H9 (cell line): ENCODE data around the gene STRA6. TPM values are rescaled to one million over a fixed set of nuclear protein-coding genes. Genes with fewer than 3 reads are reported as not detected.

Experiments
- DNase-seq: peaks from one replicate; pipeline ENCODE4 v3.0.0-alpha.2; 2017
- H2AFZ ChIP-seq: one replicate; pipeline ENCODE4 v1.6.1; 2013; ENCODE audit warnings: mild to moderate bottlenecking, low read length, control low read depth, moderate library complexity
- H2AK5ac ChIP-seq: 2 replicates; pipeline ENCODE4 v1.6.1; 2013; ENCODE audit warnings: low read length, control low read depth, mixed read lengths; ENCODE audit not compliant: insufficient read length
- H2BK120ac ChIP-seq: one replicate; pipeline ENCODE4 v1.6.1; 2013; ENCODE audit warnings: low read depth, mild to moderate bottlenecking, low read length, control low read depth, inconsistent platforms; ENCODE audit not compliant: poor library complexity, severe bottlenecking
- H2BK12ac ChIP-seq: 2 replicates; pipeline ENCODE4 v1.6.1; 2013; ENCODE audit warnings: low read length, control low read depth, mixed read lengths, low read depth; ENCODE audit not compliant: insufficient read length
- H2BK15ac ChIP-seq: 2 replicates; pipeline ENCODE4 v1.6.1; 2013; ENCODE audit warnings: low read depth, low read length, control low read depth
- H2BK20ac ChIP-seq: one replicate; pipeline ENCODE4 v1.6.1; 2013; ENCODE audit warnings: low read depth, mild to moderate bottlenecking, low read length, control low read depth, inconsistent platforms; ENCODE audit not compliant: poor library complexity, severe bottlenecking
- H2BK5ac ChIP-seq: 2 replicates; pipeline ENCODE4 v1.6.1; 2013; ENCODE audit warnings: low read length, control low read depth, mixed read lengths; ENCODE audit not compliant: insufficient read length
- H3K14ac ChIP-seq: 2 replicates; pipeline ENCODE4 v1.6.1; 2013; ENCODE audit warnings: low read length, control low read depth; ENCODE audit not compliant: insufficient read depth
- H3K18ac ChIP-seq: 2 replicates; pipeline ENCODE4 v1.6.1; 2013; ENCODE audit warnings: low read depth, mild to moderate bottlenecking, mixed read lengths, low read length, control low read depth; ENCODE audit not compliant: insufficient read length
- H3K23ac ChIP-seq: 2 replicates; pipeline ENCODE4 v1.6.1; 2013; ENCODE audit warnings: low read length, control low read depth, mixed read lengths, low read depth; ENCODE audit not compliant: insufficient read length
- H3K23me2 ChIP-seq: 2 replicates; pipeline ENCODE4 v1.6.1; 2013; ENCODE audit warnings: low read depth, mild to moderate bottlenecking, mixed read lengths, low read length, control low read depth; ENCODE audit not compliant: insufficient read length, poor library complexity, severe bottlenecking
- H3K27ac ChIP-seq: 2 replicates; pipeline ENCODE4 v1.5.1; 2013; ENCODE audit warnings: low read length, control low read depth, mixed read lengths, low read depth; ENCODE audit not compliant: insufficient read length
- H3K27me3 ChIP-seq: 2 replicates; pipeline ENCODE4 v1.6.1; 2013; ENCODE audit warnings: low read length, control low read depth, inconsistent platforms; ENCODE audit not compliant: insufficient read depth
- H3K4ac ChIP-seq: 2 replicates; pipeline ENCODE4 v1.6.1; 2013; ENCODE audit warnings: low read depth, mild to moderate bottlenecking, control low read depth, inconsistent platforms, low read length, moderate library complexity
- H3K4me1 ChIP-seq: 2 replicates; pipeline ENCODE4 v1.6.1; 2013; ENCODE audit warnings: low read length, control low read depth, inconsistent platforms; ENCODE audit not compliant: insufficient read depth
- H3K4me2 ChIP-seq: 2 replicates; pipeline ENCODE4 v1.6.1; 2013; ENCODE audit warnings: low read length, control low read depth, mixed read lengths; ENCODE audit not compliant: insufficient read length, insufficient read depth
- H3K56ac ChIP-seq: 2 replicates; pipeline ENCODE4 v1.6.1; 2013; ENCODE audit warnings: low read depth, mild to moderate bottlenecking, mixed read lengths, low read length, control low read depth; ENCODE audit not compliant: insufficient read length
- H3K79me1 ChIP-seq: 2 replicates; pipeline ENCODE4 v1.6.1; 2013; ENCODE audit warnings: low read depth, mild to moderate bottlenecking, moderate library complexity, low read length, control low read depth, inconsistent platforms; ENCODE audit not compliant: insufficient read depth, poor library complexity, severe bottlenecking
- H3K79me2 ChIP-seq: 2 replicates; pipeline ENCODE4 v1.6.1; 2013; ENCODE audit warnings: low read length, control low read depth, inconsistent platforms; ENCODE audit not compliant: insufficient read depth
- H3K9ac ChIP-seq: 2 replicates; pipeline ENCODE4 v1.6.1; 2013; ENCODE audit warnings: low read length, control low read depth, mixed read lengths; ENCODE audit not compliant: insufficient read length; ENCODE audit errors: extremely low read depth
- H3K9me3 ChIP-seq: one replicate; pipeline ENCODE4 v1.6.1; 2013; ENCODE audit warnings: low read depth, low read length, inconsistent platforms; ENCODE audit not compliant: control insufficient read depth
- H3T11ph ChIP-seq: one replicate; pipeline ENCODE4 v1.6.1; 2013; ENCODE audit warnings: mild to moderate bottlenecking, low read length, control low read depth, inconsistent platforms
- H4K20me1 ChIP-seq: one replicate; pipeline ENCODE4 v1.6.1; 2013; ENCODE audit not compliant: control insufficient read depth, insufficient read length, insufficient read depth
- H4K5ac ChIP-seq: 2 replicates; pipeline ENCODE4 v1.6.1; 2013; ENCODE audit warnings: low read depth, mild to moderate bottlenecking, mixed read lengths, low read length, control low read depth; ENCODE audit not compliant: insufficient read length
- H4K8ac ChIP-seq: replicated peaks from 2 replicates; pipeline ENCODE4 v1.6.1; 2013; ENCODE audit warnings: low read length, control low read depth, mixed read lengths, low read depth; ENCODE audit not compliant: insufficient read length
- H4K91ac ChIP-seq: 2 replicates; pipeline ENCODE4 v1.6.1; 2013; ENCODE audit warnings: low read depth, mild to moderate bottlenecking, moderate library complexity, mixed read lengths, low read length, control low read depth; ENCODE audit not compliant: insufficient read length
- H3K27ac Mint-ChIP-seq, 3 experiments: 2 replicates in 2 of 3; 3 replicates in 1 of 3; pipeline ENCODE4 v1.8.0; 2020 to 2021; ENCODE audit warnings: mixed read lengths in 3 of 3, mild to moderate bottlenecking in 1 of 3, moderate library complexity in 1 of 3
- H3K27me3 Mint-ChIP-seq: 2 replicates; pipeline ENCODE4 v1.8.0; 2021; ENCODE audit warnings: low read depth, mild to moderate bottlenecking, moderate library complexity, mixed read lengths
- H3K36me3 Mint-ChIP-seq, 3 experiments: 2 replicates in 2 of 3; 3 replicates in 1 of 3; pipeline ENCODE4 v1.8.0; 2020 to 2021; ENCODE audit warnings: low read depth in 3 of 3, mixed read lengths in 3 of 3; ENCODE audit not compliant: insufficient read depth in 1 of 3
- H3K4me1 Mint-ChIP-seq, 2 experiments: 2 replicates each; pipeline ENCODE4 v1.8.0; 2020; ENCODE audit warnings: mixed read lengths in 2 of 2
- H3K4me3 Mint-ChIP-seq, 2 experiments: 2 replicates in 1 of 2; 3 replicates in 1 of 2; pipeline ENCODE4 v1.8.0; 2020 to 2021; ENCODE audit warnings: mild to moderate bottlenecking in 2 of 2, mixed read lengths in 2 of 2, moderate library complexity in 1 of 2
- H3K9me3 Mint-ChIP-seq, 2 experiments: 2 replicates in 1 of 2; 3 replicates in 1 of 2; pipeline ENCODE4 v1.8.0; 2020; ENCODE audit warnings: mild to moderate bottlenecking in 2 of 2, mixed read lengths in 2 of 2, moderate library complexity in 1 of 2
- WGBS: extraction: QIAGEN DNeasy Blood & Tissue Kit; methylation state at CpG from one replicate; pipeline ENCODE4 v1.1.7; 2013; ENCODE audit warnings: missing lambda C conversion rate, low lambda C conversion rate, mixed read lengths; ENCODE audit not compliant: insufficient read length; ENCODE audit errors: extremely low coverage; 5-methylcytosine and 5-hydroxymethylcytosine counted together
- total RNA-seq: library from RNA; stranded (reverse); gene quantifications from 2 replicates; pipeline ENCODE4 v1.2.1, GENCODE V29; 2021
- TF ChIP-seq, protein P1 (sequence below): fragments of 200-600 bp; sonication (generic); conservative IDR thresholded peaks from 3 replicates; pipeline ENCODE4 v1.8.0; 2021; ENCODE audit warnings: antibody characterized with exemption, mild to moderate bottlenecking

The STRA6 gene
- total RNA-seq, 1 experiment from 2014 or later, result 12.8 TPM

DNA sequence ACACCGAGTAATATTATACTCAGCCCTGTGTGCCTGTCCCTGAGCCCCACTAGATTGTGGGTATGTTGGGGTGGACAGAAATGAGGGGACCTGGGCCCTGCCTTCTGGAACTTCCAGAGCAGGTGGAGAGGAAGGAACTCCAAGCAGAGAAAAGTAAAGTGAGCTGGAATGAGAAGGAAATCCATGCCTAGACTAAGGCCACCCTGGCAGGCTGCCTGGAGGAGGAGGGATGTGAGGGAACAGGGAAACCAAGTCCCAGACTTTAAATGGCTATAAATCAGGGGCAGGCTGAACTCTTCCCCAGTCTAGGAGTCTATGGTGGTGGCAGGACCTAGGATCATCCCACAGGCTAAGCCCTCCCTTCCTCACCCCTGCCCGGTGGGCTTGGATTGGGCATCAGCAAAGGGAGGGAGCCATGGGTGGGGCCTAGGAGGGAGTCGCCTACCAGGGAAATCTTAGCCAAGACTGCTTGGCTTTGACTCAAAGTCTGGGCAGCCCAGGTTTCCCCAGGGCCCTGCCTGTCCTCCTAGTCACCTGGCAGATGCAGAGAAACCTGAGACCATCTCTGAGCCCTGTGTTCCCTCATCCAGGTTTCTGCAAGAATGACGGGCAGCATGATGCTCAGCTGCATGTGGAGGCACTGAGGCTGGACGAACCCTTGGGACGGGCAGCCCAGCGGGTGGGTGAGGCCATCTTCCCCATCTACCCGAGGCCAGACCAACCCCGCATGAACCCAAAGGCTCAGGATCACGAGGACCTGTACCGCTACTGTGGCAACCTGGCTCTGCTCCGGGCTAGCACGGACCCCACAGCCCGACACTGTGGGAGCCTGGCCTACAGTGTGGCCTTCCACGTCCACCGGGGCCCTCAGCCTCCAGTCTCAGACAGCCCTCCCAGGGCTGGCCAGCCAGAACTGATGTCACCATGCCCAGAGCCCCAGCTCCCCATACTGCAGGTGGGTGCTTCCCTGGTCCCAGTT lies 15.6 kb upstream of the STRA6 start:
- no peak overlapping the region for H3K23ac ChIP-seq
- H2BK15ac ChIP-seq, result no peak overlapping the region
- no peak overlapping the region for H4K91ac ChIP-seq
- no peak overlapping the region for H3K4me2 ChIP-seq
- no peak overlapping the region for H3K4ac ChIP-seq
- Mint-ChIP-seq H3K27me3 (peaks cover 59% of the 10 kb centered on the region), H3K4me3 (no peak overlapping the region), H3K9me3 (no peaks in the 10 kb centered on the region; a peak in 1 of 5 replicates), H3K36me3 (no peaks in the 10 kb centered on the region), H3K4me1 (peaks cover 58 to 77% of the 10 kb centered on the region in 2 experiments), H3K27ac (no peak overlapping the region)
- no peak overlapping the region for H4K5ac ChIP-seq
- H3K4me1 ChIP-seq, result peaks cover 10% of the 10 kb centered on the region; the same call in 1 of the 2 replicates
- no peak overlapping the region for H3K18ac ChIP-seq
- no peak for DNase-seq
- TF ChIP-seq, protein P1, sequence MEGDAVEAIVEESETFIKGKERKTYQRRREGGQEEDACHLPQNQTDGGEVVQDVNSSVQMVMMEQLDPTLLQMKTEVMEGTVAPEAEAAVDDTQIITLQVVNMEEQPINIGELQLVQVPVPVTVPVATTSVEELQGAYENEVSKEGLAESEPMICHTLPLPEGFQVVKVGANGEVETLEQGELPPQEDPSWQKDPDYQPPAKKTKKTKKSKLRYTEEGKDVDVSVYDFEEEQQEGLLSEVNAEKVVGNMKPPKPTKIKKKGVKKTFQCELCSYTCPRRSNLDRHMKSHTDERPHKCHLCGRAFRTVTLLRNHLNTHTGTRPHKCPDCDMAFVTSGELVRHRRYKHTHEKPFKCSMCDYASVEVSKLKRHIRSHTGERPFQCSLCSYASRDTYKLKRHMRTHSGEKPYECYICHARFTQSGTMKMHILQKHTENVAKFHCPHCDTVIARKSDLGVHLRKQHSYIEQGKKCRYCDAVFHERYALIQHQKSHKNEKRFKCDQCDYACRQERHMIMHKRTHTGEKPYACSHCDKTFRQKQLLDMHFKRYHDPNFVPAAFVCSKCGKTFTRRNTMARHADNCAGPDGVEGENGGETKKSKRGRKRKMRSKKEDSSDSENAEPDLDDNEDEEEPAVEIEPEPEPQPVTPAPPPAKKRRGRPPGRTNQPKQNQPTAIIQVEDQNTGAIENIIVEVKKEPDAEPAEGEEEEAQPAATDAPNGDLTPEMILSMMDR, result no peak
- no peak overlapping the region for H2AFZ ChIP-seq
- H2AK5ac ChIP-seq, result no peak overlapping the region
- H2BK12ac ChIP-seq, result no peak overlapping the region
- H3K27ac ChIP-seq, result no peak overlapping the region
- H3K79me1 ChIP-seq, result no peaks in the 10 kb centered on the region
- no peak overlapping the region for H3T11ph ChIP-seq
- H2BK20ac ChIP-seq, result no peak overlapping the region
- no peak overlapping the region for H3K56ac ChIP-seq
- WGBS, result no CpG with 5 or more reads among the region's 16 CpGs
- H2BK120ac ChIP-seq, result no peak overlapping the region
- no peaks in the 10 kb centered on the region for H4K20me1 ChIP-seq
- H3K14ac ChIP-seq, result no peak overlapping the region
- no peak overlapping the region for H3K9ac ChIP-seq
- no peak overlapping the region for H4K8ac ChIP-seq
- H3K9me3 ChIP-seq, result no peaks in the 10 kb centered on the region
- H2BK5ac ChIP-seq, result no peak overlapping the region
- no peaks in the 10 kb centered on the region for H3K79me2 ChIP-seq
- no peaks in the 10 kb centered on the region for H3K23me2 ChIP-seq
- peaks cover 22% of the 10 kb centered on the region; the same call in 1 of the 2 replicates for H3K27me3 ChIP-seq
